ENCODE data around the gene ARHGEF18.
A peak's percentile ranks its signal among the peaks of the same experiment; 100 is the strongest.
"Not testable (repeated sequence)": the region's sequence is repeated elsewhere in the genome, so short reads cannot be mapped to it uniquely, and the experiment has no call there.

The ARHGEF18 gene

DNA sequence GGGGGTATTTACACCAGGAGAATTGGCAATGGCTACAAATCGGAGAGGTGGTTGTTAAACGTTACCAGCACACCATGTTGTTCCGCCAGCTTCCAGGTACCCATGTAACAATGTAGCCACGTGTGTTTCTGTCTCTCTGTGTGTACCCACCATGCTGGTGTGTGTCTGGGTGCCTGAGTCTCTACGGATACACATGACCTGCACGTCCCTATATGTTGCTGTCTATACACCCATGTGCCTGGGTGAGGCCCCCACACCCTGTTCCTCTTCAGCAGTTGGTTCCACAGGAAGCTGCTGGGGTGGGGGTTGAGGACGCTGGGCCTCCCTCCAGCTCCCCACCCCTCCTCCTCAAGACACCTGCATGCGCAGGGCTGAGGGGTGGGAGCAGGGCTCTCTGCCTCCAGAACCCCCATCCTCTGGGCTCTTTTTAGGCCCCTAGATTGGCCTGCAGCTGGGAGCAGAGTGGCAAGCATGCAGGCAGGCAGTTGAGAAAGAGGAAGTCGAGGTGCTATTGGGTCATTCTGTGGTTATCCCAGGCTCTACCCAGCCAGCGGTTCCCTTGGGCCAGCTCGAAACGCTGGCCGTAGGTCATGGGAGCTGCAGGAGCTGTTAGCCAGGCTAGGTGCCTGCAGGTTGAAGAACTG lies at the start of gene ARHGEF18:
Gene ARHGEF18 (plus strand): TSS at position 351 of the 644 bp plus-strand sequence. CDS start 13,954 bp downstream, outside the sequence.
- DNase-seq, result peak; percentile 82

- DNase-seq, result no peak
Measured at GRCh38 chr19:7301525-7301924, 47.2 kb upstream of the ARHGEF18 start.

DNA sequence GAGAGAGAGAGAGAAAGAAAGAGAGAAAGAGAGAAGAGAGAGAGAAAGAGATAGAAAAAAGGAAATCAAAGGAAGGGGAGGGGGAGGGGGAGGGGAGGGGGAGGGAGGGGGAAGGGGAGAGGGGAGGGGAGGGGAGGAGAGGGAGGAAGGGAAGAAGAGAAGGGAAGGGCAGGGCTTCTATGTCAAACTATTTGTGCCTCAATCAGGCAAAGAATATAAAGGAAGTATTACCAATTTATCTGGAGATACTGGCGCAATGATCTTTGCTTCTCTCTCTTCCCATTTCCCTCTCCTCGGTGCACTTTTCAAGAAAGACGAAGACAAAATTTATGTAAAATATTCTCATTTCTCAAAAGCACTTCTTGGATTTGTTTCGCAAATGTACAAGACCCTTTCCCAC lies 45.3 kb upstream of the ARHGEF18 start:
- no peak for DNase-seq

GRCh38 chr19:7304200-7304599 lies 44.5 kb upstream of the ARHGEF18 start:
- DNase-seq, result no peak

- no peak for DNase-seq
Measured at GRCh38 chr19:7307590-7308218, 41.0 kb upstream of the ARHGEF18 start.

- not testable (repeated sequence) for DNase-seq
Measured at GRCh38 chr19:7308327-7308726, 40.4 kb upstream of the ARHGEF18 start.

- no peak for DNase-seq
Measured at GRCh38 chr19:7311911-7312310, 36.8 kb upstream of the ARHGEF18 start.

DNA sequence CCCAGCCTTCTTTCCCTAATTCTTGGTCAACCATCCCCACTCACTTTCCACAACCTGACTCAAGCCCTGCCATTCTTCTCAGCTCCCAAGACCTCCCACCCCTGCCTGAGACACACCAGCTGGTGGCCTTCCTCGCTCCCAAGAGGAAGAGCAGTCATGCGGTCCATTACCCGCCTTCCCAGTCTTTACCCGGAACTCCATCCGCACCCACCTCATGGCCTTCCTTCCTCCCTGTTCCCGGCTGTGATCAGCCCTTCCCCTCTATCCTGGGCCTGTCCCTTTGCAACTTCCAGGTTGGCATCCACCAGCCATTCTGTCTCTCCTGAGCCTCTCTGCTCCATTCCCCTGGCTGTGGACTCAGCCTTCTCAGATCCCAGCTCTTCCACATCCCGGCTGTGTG lies 35.9 kb upstream of the ARHGEF18 start:
- no peak for DNase-seq

DNA sequence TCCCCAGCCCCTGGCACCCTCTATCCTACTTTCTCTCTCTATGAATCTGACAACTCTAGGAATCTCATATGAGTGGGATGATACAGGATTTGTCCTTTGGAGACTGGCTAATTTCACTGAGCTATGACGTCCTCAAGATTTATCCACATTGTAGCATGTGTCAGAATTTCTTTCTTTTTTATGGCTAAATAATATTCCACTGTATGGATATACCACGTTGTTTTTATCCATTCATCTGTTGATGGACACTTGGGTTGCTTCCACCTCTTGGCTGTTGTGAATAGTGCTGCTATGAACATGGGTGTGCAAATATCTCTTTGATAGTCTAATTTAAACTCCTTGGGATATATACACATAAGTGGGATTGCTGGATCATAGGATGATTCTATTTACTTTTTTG lies 30.6 kb upstream of the ARHGEF18 start:
- no peak for DNase-seq

GRCh38 chr19:7326105-7326877 lies 22.4 kb upstream of the ARHGEF18 start:
- peak; percentile 31 for DNase-seq

DNA sequence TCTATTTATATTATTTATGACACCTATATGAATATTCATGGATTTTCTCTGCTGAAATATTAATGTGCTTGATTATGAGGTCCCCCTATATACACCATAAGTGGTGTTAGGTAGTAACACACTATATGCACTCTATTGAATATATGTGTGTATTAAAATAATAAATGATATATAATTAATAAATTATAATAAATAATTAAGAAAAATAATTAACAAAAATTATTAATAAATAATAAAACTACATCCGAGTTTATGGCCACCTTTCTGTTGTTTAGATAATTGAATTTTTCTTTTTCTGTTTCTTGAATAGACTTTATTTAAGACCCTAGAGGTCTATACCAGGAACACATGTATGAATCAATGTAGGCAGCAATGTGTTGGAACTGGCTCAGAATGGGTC lies 20.9 kb upstream of the ARHGEF18 start:
- no peak for DNase-seq

DNA sequence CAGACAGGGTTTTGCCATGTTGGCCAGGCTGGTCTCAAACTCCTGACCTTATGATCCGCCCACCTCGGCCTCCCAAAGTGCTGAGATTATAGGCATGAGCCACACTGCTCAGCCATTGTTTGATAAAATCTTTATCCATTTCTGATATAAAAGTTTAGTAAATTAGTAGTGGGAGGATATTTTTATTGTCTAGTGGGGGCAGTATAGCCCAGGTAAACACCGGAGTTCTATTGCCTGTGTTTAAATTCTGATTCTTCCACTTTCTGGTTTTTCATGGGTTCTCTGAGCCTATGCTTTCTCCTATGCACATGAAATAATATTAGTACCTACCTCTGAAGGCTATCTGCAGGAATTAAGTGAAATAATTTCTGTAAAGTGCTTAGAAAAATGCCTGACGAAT lies 20.1 kb upstream of the ARHGEF18 start:
- no peak for DNase-seq

- DNase-seq, result no peak
Measured at GRCh38 chr19:7331446-7331845, 17.3 kb upstream of the ARHGEF18 start.

DNA sequence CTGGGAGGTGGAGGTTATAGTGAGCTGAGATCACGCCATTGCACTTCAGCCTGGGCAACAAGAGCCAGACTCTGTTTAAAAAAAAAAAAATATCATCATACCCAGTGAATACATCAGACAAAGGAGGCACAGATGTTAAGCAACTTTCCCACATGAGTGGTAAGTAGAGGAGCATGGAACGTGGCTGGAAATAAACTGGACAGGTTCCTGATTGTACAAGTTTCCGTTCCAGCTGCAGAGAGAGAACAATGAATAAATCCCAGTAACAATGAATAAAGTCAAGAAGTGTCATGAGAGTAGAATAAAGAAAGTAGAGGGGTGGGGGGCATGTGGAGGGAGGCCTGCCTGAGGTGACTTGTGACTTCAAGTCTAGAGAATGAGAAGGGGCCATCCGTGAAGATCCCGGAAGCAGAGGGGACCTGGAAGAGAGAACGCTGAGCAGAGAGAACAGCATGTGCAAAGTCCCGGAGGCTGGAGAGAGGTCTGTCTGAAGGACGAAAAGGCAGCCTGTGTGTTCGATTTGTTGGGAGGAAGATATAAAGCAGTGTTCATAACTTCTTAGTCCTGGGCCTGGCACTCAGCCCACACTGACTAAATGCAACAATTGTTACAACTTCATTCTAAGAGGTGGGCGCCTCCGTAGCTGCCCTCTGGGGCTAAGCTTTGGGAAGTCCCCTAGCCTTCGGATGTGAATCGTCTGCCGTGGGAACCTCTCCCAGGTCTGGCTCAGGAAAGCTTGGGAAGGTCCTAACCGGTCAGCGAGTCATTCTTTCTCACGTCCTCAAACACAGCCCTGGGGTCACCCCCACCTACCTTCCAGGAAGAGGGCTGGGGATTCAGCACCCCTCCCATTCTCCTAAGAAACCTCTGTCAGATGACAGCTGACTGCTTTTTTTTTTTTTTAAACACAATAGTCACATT lies 15.3 kb upstream of the ARHGEF18 start:
- DNase-seq, result peak; percentile 63

- no peak for DNase-seq
Measured at GRCh38 chr19:7336321-7336973, 12.3 kb upstream of the ARHGEF18 start.

GRCh38 chr19:7337380-7338194 lies 11.2 kb upstream of the ARHGEF18 start:
- peak; percentile 88 for DNase-seq

GRCh38 chr19:7340959-7341837 lies 7.5 kb upstream of the ARHGEF18 start:
- peak; percentile 89 for DNase-seq

DNA sequence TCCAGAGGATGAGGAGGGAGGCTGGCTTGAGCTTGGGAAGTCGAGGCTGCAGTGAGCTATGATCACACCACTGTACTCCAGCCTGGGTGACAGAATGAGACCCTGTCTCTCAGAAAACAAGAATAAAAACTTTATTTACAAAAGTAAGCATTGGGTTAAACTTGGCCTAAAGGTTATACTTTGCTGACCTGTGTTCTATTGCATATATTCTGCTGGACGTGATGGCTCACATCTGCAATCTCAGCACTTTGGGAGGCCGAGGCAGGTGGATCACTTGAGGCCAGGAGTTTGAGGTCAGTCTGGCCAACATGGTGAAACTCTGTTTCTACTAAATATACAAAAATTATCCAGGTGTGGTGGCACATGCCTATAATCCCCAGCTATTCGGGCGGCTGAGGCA lies 6.6 kb upstream of the ARHGEF18 start:
- DNase-seq, result no peak

DNA sequence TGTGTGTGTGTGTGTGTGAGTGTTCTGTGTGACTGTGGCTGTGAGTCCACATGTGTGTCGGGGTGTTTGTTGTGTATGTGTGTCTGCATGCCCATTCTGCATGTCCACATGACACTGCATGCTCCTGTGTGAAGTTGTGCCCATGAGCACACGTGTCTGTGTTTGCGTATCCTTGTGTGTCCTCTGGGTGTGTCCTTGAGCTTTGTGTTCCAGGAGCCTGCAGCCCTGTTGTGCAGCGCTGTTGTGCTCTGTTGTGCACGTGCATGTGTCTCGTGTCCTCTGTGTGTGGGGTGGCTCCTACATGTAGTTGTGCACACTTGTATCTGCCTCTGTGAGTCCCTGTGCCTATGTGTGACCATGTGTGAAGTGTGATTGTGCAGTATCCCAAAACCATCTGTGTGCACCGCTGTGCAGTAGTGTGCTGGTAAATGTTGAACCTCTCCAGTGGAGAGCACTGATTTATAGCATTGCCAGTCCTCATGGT lies 2.2 kb upstream of the ARHGEF18 start:
- DNase-seq, result no peak

DNA sequence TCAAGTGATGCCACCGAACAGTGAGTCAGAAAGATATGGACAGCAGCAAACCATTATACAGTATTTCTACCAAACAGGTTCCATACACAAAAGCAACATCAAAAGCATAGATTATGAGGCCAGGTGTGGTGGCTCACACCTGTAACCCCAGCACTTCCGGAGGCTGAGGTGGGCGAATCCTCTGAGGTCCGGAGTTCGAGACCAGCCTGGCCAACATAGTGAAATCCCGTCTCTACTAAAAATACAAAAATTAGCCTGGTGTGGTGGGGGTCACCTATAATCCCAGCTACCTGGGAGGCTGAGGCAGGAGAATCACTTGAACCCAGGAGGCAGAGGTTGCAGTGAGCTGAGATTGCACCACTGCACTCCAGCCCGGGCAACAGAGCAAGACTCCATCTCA lies 1.7 kb upstream of the ARHGEF18 start:
- not testable (repeated sequence) for DNase-seq
